ENCODE data around the gene ASIP.
"Not testable (repeated sequence)": the region's sequence is repeated elsewhere in the genome, so short reads cannot be mapped to it uniquely, and the experiment has no call there.

Gene ASIP

GRCh38 chr20:34240693-34241615, at the start of gene ASIP:
ASIP (plus strand) TSS chr20:34241423; CDS start chr20:34260375, 18,952 bp downstream.
- no peak for FAIRE-seq
- no peak for DNase-seq (ENCODE audit: low spot score)

- DNase-seq (ENCODE audit: low spot score) (no peak), FAIRE-seq (no peak)
Observed at GRCh38 chr20:34193051-34193450, 48.2 kb upstream of the ASIP start.

GRCh38 chr20:34199183-34199582, 42.0 kb upstream of the ASIP start:
- FAIRE-seq (no peak), DNase-seq (ENCODE audit: low spot score) (no peak)

GRCh38 chr20:34200023-34200422, 41.2 kb upstream of the ASIP start:
- DNase-seq (ENCODE audit: low spot score) (no peak), FAIRE-seq (no peak)

GRCh38 chr20:34201531-34201930, 39.7 kb upstream of the ASIP start:
- no peak for FAIRE-seq

GRCh38 chr20:34205172-34205880, 35.9 kb upstream of the ASIP start:
- FAIRE-seq; DNase-seq (ENCODE audit: low spot score): not testable (repeated sequence)

More at GRCh38 chr20:34201531-34201930, 39.7 kb upstream of the ASIP start:
- no peak for DNase-seq (ENCODE audit: low spot score)

GRCh38 chr20:34209111-34209510, 32.1 kb upstream of the ASIP start:
- DNase-seq (ENCODE audit: low spot score) = no peak
- no peak for FAIRE-seq

GRCh38 chr20:34210271-34210670, 31.0 kb upstream of the ASIP start:
- no peak for DNase-seq (ENCODE audit: low spot score)
- no peak for FAIRE-seq

- no peak for FAIRE-seq
- no peak for DNase-seq (ENCODE audit: low spot score)
Observed at GRCh38 chr20:34211591-34211990, 29.6 kb upstream of the ASIP start.

- DNase-seq (ENCODE audit: low spot score) (no peak), FAIRE-seq (no peak)
Observed at GRCh38 chr20:34213213-34213612, 28.0 kb upstream of the ASIP start.

- peak; percentile 87 for DNase-seq (ENCODE audit: low spot score)
- FAIRE-seq = no peak
Observed at GRCh38 chr20:34215711-34216381, 25.4 kb upstream of the ASIP start.

GRCh38 chr20:34216382-34216742, 24.9 kb upstream of the ASIP start:
- FAIRE-seq (no peak), DNase-seq (ENCODE audit: low spot score) (no peak)

GRCh38 chr20:34220561-34220960, 20.7 kb upstream of the ASIP start:
- FAIRE-seq = no peak
- peak; percentile 17 for DNase-seq (ENCODE audit: low spot score)

GRCh38 chr20:34222208-34222607, 19.0 kb upstream of the ASIP start:
- FAIRE-seq (no peak), DNase-seq (ENCODE audit: low spot score) (peak; percentile 16)

- not testable (repeated sequence) for DNase-seq (ENCODE audit: low spot score); FAIRE-seq
Observed at GRCh38 chr20:34224251-34224650, 17.0 kb upstream of the ASIP start.

GRCh38 chr20:34231634-34232033, 9.6 kb upstream of the ASIP start:
- DNase-seq (ENCODE audit: low spot score) = no peak
- no peak for FAIRE-seq

- DNase-seq (ENCODE audit: low spot score) (no peak), FAIRE-seq (no peak)
Observed at GRCh38 chr20:34232494-34233087, 8.6 kb upstream of the ASIP start.

- FAIRE-seq (no peak), DNase-seq (ENCODE audit: low spot score) (no peak)
Observed at GRCh38 chr20:34233687-34234086, 7.5 kb upstream of the ASIP start.

GRCh38 chr20:34235875-34236274, 5.3 kb upstream of the ASIP start:
- no peak for FAIRE-seq
- DNase-seq (ENCODE audit: low spot score) = no peak

- FAIRE-seq (no peak), DNase-seq (ENCODE audit: low spot score) (no peak)
Observed at GRCh38 chr20:34237942-34238341, 3.3 kb upstream of the ASIP start.

GRCh38 chr20:34240121-34240520, 1.1 kb upstream of the ASIP start:
- DNase-seq (ENCODE audit: low spot score) (no peak), FAIRE-seq (no peak)

All from urothelium cell line (cell line).